ENCODE measurements around the gene UBE2N.
A peak's percentile ranks its signal among the peaks of the same experiment; 100 is the strongest.
"Not testable (repeated sequence)": the region's sequence is repeated elsewhere in the genome, so short reads cannot be mapped to it uniquely, and the experiment has no call there.

The UBE2N gene

GRCh38 chr12:93440043-93440835 lies 1.5 kb downstream of the UBE2N start:
- Histone ChIP-seq H3K4me3 (ENCODE audit: low read length, poor library complexity, severe bottlenecking) (peak overlapping the region; percentile 98), H2AFZ (ENCODE audit: low read length) (no peak overlapping the region), H3K9ac (ENCODE audit: low read depth, low read length, poor library complexity, severe bottlenecking) (peak overlapping the region; percentile 98), H3K9me2 (replicated peaks; ENCODE audit: low read depth, low read length) (no peaks in the 10 kb centered on the region), H3K79me2 (ENCODE audit: insufficient read depth, low read length) (peaks cover 69% of the 10 kb centered on the region), H3K4me2 (ENCODE audit: low read depth, low read length, poor library complexity, severe bottlenecking) (peak overlapping the region; percentile 94), H3K9me3 (ENCODE audit: insufficient read depth, low read depth, low read length) (no peaks in the 10 kb centered on the region), H3K36me3 (ENCODE audit: insufficient read depth, low read length) (no peaks in the 10 kb centered on the region), H4K20me1 (ENCODE audit: insufficient read depth, low read length, poor library complexity, severe bottlenecking) (peaks cover 62% of the 10 kb centered on the region), H3F3A (ENCODE audit: low read depth) (no peaks in the 10 kb centered on the region), H3K4me1 (ENCODE audit: insufficient read depth, low read length, poor library complexity, severe bottlenecking) (peaks cover 63% of the 10 kb centered on the region), H3K27me3 (ENCODE audit: insufficient read depth, low read length, poor library complexity, severe bottlenecking) (no peaks in the 10 kb centered on the region)
- TF ChIP-seq CTCF (conservative IDR thresholded peaks at IDR 0.05; ENCODE audit: low read length) (no peak), EZH2phosphoT487 (IDR thresholded peaks at IDR 0.05; ENCODE audit: borderline replicate concordance) (no peak)

- Histone ChIP-seq H2AFZ (ENCODE audit: low read length) (no peak overlapping the region), H3K9me2 (replicated peaks; ENCODE audit: low read depth, low read length) (no peaks in the 10 kb centered on the region), H4K20me1 (ENCODE audit: insufficient read depth, low read length, poor library complexity, severe bottlenecking) (peaks cover 80% of the 10 kb centered on the region), H3K9me3 (ENCODE audit: insufficient read depth, low read depth, low read length) (no peaks in the 10 kb centered on the region), H3K9ac (ENCODE audit: low read depth, low read length, poor library complexity, severe bottlenecking) (peak overlapping the region; percentile 98), H3K4me3 (ENCODE audit: low read length, poor library complexity, severe bottlenecking) (peak overlapping the region; percentile 98), H3K4me2 (ENCODE audit: low read depth, low read length, poor library complexity, severe bottlenecking) (peak overlapping the region; percentile 94), H3F3A (ENCODE audit: low read depth) (no peaks in the 10 kb centered on the region), H3K79me2 (ENCODE audit: insufficient read depth, low read length) (peaks cover 87% of the 10 kb centered on the region), H3K27me3 (ENCODE audit: insufficient read depth, low read length, poor library complexity, severe bottlenecking) (no peaks in the 10 kb centered on the region), H3K36me3 (ENCODE audit: insufficient read depth, low read length) (no peaks in the 10 kb centered on the region), H3K4me1 (ENCODE audit: insufficient read depth, low read length, poor library complexity, severe bottlenecking) (peaks cover 67% of the 10 kb centered on the region)
- no peak for TF ChIP-seq CTCF (conservative IDR thresholded peaks at IDR 0.05; ENCODE audit: low read length)
- TF ChIP-seq EZH2phosphoT487 (IDR thresholded peaks at IDR 0.05; ENCODE audit: borderline replicate concordance), result no peak
Measured at GRCh38 chr12:93438266-93439050, 3.3 kb downstream of the UBE2N start.

- Histone ChIP-seq H3K79me2 (ENCODE audit: insufficient read depth, low read length) (peaks cover 100% of the 10 kb centered on the region), H3K4me1 (ENCODE audit: insufficient read depth, low read length, poor library complexity, severe bottlenecking) (peaks cover 43% of the 10 kb centered on the region), H3K9me2 (replicated peaks; ENCODE audit: low read depth, low read length) (no peaks in the 10 kb centered on the region), H2AFZ (ENCODE audit: low read length) (no peak overlapping the region), H3K36me3 (ENCODE audit: insufficient read depth, low read length) (no peaks in the 10 kb centered on the region), H3K9me3 (ENCODE audit: insufficient read depth, low read depth, low read length) (no peaks in the 10 kb centered on the region), H3K9ac (ENCODE audit: low read depth, low read length, poor library complexity, severe bottlenecking) (no peak overlapping the region), H3K4me3 (ENCODE audit: low read length, poor library complexity, severe bottlenecking) (peak overlapping the region; percentile 27), H4K20me1 (ENCODE audit: insufficient read depth, low read length, poor library complexity, severe bottlenecking) (peaks cover 90% of the 10 kb centered on the region), H3K4me2 (ENCODE audit: low read depth, low read length, poor library complexity, severe bottlenecking) (peak overlapping the region; percentile 32), H3K27me3 (ENCODE audit: insufficient read depth, low read length, poor library complexity, severe bottlenecking) (no peaks in the 10 kb centered on the region), H3F3A (ENCODE audit: low read depth) (no peaks in the 10 kb centered on the region)
- TF ChIP-seq EZH2phosphoT487 (IDR thresholded peaks at IDR 0.05; ENCODE audit: borderline replicate concordance), result no peak
- TF ChIP-seq CTCF (conservative IDR thresholded peaks at IDR 0.05; ENCODE audit: low read length), result no peak
Measured at GRCh38 chr12:93434256-93434865, 7.4 kb downstream of the UBE2N start.

- not testable (repeated sequence) for H3F3A ChIP-seq (ENCODE audit: low read depth); H3K4me3 ChIP-seq (ENCODE audit: low read length, poor library complexity, severe bottlenecking); H3K9me3 ChIP-seq (ENCODE audit: insufficient read depth, low read depth, low read length); H3K36me3 ChIP-seq (ENCODE audit: insufficient read depth, low read length); H3K9ac ChIP-seq (ENCODE audit: low read depth, low read length, poor library complexity, severe bottlenecking); H3K27me3 ChIP-seq (ENCODE audit: insufficient read depth, low read length, poor library complexity, severe bottlenecking); H3K9me2 ChIP-seq (replicated peaks; ENCODE audit: low read depth, low read length); H3K4me2 ChIP-seq (ENCODE audit: low read depth, low read length, poor library complexity, severe bottlenecking); H2AFZ ChIP-seq (ENCODE audit: low read length)
- H3K4me1 ChIP-seq (ENCODE audit: insufficient read depth, low read length, poor library complexity, severe bottlenecking), result peaks cover 21% of the 10 kb centered on the region
- H4K20me1 ChIP-seq (ENCODE audit: insufficient read depth, low read length, poor library complexity, severe bottlenecking), result peaks cover 89% of the 10 kb centered on the region
- H3K79me2 ChIP-seq (ENCODE audit: insufficient read depth, low read length), result peaks cover 100% of the 10 kb centered on the region
Measured at GRCh38 chr12:93432031-93432430, 9.7 kb downstream of the UBE2N start.

Data from Loucy (cell line).